CD14-positive monocyte (primary cell): ENCODE measurements around the gene DPH3. TPM values are rescaled to one million over a fixed set of nuclear protein-coding genes. Genes with fewer than 3 reads are reported as not detected.

ENCODE experiments used
- DNase-seq, 3 donors: peaks; one replicate each; pipeline ENCODE4 v3.0.0-alpha.2; 2011 to 2022
- H2AFZ ChIP-seq: 2 replicates; pipeline ENCODE4 v1.6.0; 2012; ENCODE audit warnings: mild to moderate bottlenecking, low read depth, low read length, inconsistent platforms; ENCODE audit not compliant: insufficient read depth, poor library complexity, severe bottlenecking
- H3K27ac ChIP-seq, 2 donors: 1 replicate in 1 of 2; 2 replicates in 1 of 2; pipeline ENCODE4 v1.5.1; 2012 to 2013; ENCODE audit warnings: low read length in 2 of 2, control low read depth in 1 of 2, inconsistent platforms in 1 of 2, low read depth in 1 of 2, mild to moderate bottlenecking in 1 of 2
- H3K27me3 ChIP-seq, 2 donors: one replicate each; pipeline versions ENCODE4 v1.6.0 to v1.6.1; 2011 to 2013; ENCODE audit warnings: low read length in 2 of 2; ENCODE audit not compliant: control insufficient read depth in 2 of 2, insufficient read depth in 2 of 2
- H3K36me3 ChIP-seq, 2 donors: replicated peaks in 1 of 2; 1 replicate in 1 of 2; 2 replicates in 1 of 2; pipeline versions ENCODE4 v1.5.1 to v1.6.1; 2012 to 2013; ENCODE audit warnings: low read length in 2 of 2, control low read depth in 1 of 2, inconsistent platforms in 1 of 2, mild to moderate bottlenecking in 1 of 2; ENCODE audit not compliant: insufficient read depth in 2 of 2, control insufficient read depth in 1 of 2
- H3K4me1 ChIP-seq, 2 donors: 1 replicate in 1 of 2; 2 replicates in 1 of 2; pipeline versions ENCODE4 v1.5.1 to v1.6.1; 2012 to 2013; ENCODE audit warnings: low read length in 2 of 2, control low read depth in 1 of 2, inconsistent platforms in 1 of 2, mild to moderate bottlenecking in 1 of 2, moderate library complexity in 1 of 2; ENCODE audit not compliant: insufficient read depth in 2 of 2, control insufficient read depth in 1 of 2
- H3K4me2 ChIP-seq: replicated peaks from 2 replicates; pipeline ENCODE3; 2012; ENCODE audit warnings: low read length, moderate library complexity, mild to moderate bottlenecking; ENCODE audit not compliant: poor library complexity, severe bottlenecking; ENCODE audit errors: extremely low read depth
- H3K4me3 ChIP-seq, 3 experiments: fragments of 200-600 bp in 1 of 3; sonication (generic) in 1 of 3; replicated peaks in 1 of 3; 1 replicate in 2 of 3; 2 replicates in 1 of 3; pipeline ENCODE4 v1.5.1; 2011 to 2013; ENCODE audit warnings: low read length in 3 of 3, mild to moderate bottlenecking in 3 of 3, control low read depth in 2 of 3, low read depth in 2 of 3, inconsistent platforms in 1 of 3, moderate library complexity in 1 of 3
- H3K79me2 ChIP-seq: 2 replicates; pipeline ENCODE4 v1.6.0; 2012; ENCODE audit warnings: mild to moderate bottlenecking, control low read depth, inconsistent platforms, low read length, moderate library complexity; ENCODE audit not compliant: insufficient read depth
- H3K9ac ChIP-seq: 2 replicates; pipeline ENCODE4 v1.6.0; 2017; ENCODE audit warnings: low read length, mild to moderate bottlenecking; ENCODE audit not compliant: insufficient read depth, poor library complexity, severe bottlenecking
- H3K9me3 ChIP-seq, 2 donors: replicated peaks in 1 of 2; 1 replicate in 1 of 2; 2 replicates in 1 of 2; pipeline versions ENCODE4 v1.5.1 to v1.6.1; 2012 to 2013; ENCODE audit warnings: low read length in 2 of 2, control low read depth in 1 of 2; ENCODE audit not compliant: control insufficient read depth in 1 of 2, insufficient read depth in 1 of 2
- H4K20me1 ChIP-seq: 2 replicates; pipeline ENCODE4 v1.6.0; 2012; ENCODE audit warnings: mild to moderate bottlenecking, low read length, control low read depth, moderate library complexity; ENCODE audit not compliant: insufficient read depth
- H3K27ac Mint-ChIP-seq, 7 donors: one replicate each; pipeline ENCODE4 v1.8.0; 2020; ENCODE audit warnings: mild to moderate bottlenecking in 7 of 7, mixed read lengths in 7 of 7, moderate library complexity in 6 of 7, inconsistent platforms in 2 of 7
- H3K27me3 Mint-ChIP-seq, 3 donors: one replicate each; pipeline ENCODE4 v1.8.0; 2021 to 2022; ENCODE audit warnings: low read depth in 3 of 3, mild to moderate bottlenecking in 3 of 3, mixed read lengths in 3 of 3, moderate library complexity in 3 of 3, inconsistent platforms in 1 of 3
- H3K36me3 Mint-ChIP-seq, 2 donors: one replicate each; pipeline ENCODE4 v1.8.0; 2020; ENCODE audit warnings: mixed read lengths in 2 of 2, inconsistent platforms in 1 of 2, mild to moderate bottlenecking in 1 of 2
- H3K4me1 Mint-ChIP-seq: one replicate; pipeline ENCODE4 v1.8.0; 2020; ENCODE audit warnings: mild to moderate bottlenecking, mixed read lengths
- H3K4me3 Mint-ChIP-seq, 2 donors: one replicate each; pipeline ENCODE4 v1.8.0; 2020; ENCODE audit warnings: mild to moderate bottlenecking in 2 of 2, mixed read lengths in 2 of 2, moderate library complexity in 1 of 2
- H3K9me3 Mint-ChIP-seq, 7 donors: one replicate each; pipeline ENCODE4 v1.8.0; 2020 to 2022; ENCODE audit warnings: mixed read lengths in 7 of 7, mild to moderate bottlenecking in 6 of 7, moderate library complexity in 6 of 7, inconsistent platforms in 2 of 7
- WGBS: methylation state at CpG from one replicate; pipeline ENCODE4 v1.1.5; 2013; ENCODE audit warnings: missing lambda C conversion rate; ENCODE audit not compliant: insufficient coverage; 5-methylcytosine and 5-hydroxymethylcytosine counted together
- intact Hi-C, 2 donors: fragments of 100-400 bp; cut with micrococcal nuclease; formaldehyde crosslinking; loops; one replicate each; pipeline versions ENCODE4 v1.15.0 to v1.15.1; 2023
- polyA plus RNA-seq, 3 donors: library from polyadenylated mRNA; depleted of rRNA in 1 of 3; unstranded in 2 of 3; stranded (reverse) in 1 of 3; fragments of 300-500 nt in 2 of 3; fragments of >200 nt in 1 of 3; fragmentation: Illumina TruSeq in 2 of 3; gene quantifications; 1 replicate in 2 of 3; 2 replicates in 1 of 3; pipeline ENCODE4 v1.2.3, GENCODE V29; 2012 to 2021
- TF ChIP-seq, protein P1 (sequence below): fragments of 200-600 bp; IDR thresholded peaks from one replicate; pipeline ENCODE4 v1.8.0; 2022; ENCODE audit warnings: antibody characterized with exemption, mild to moderate bottlenecking

Gene DPH3
- polyA plus RNA-seq, 3 donors = 9.2 to 42.0 (median 33.7) TPM

DNA sequence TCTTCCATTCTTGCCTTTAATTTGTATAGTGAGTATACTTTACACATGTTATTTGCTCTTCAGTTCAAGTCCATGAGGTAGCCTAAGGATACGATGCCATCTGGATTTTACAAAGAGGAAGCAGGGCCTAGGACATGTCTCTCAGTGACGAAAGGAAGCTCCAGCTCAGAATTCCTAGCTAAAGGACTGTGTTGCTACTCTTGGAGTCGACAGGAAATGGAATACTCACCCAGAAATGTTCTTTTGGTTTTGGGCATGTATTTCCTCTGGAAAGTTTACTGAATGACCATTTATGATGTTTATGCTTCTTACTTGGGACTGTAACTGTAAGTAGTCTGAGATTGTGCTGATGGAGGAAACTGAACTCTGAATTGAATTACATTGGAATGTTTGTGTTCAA, 12.7 kb upstream of the DPH3 start:
- peaks cover 43 to 68% of the 10 kb centered on the region in 2 donors for H3K36me3 ChIP-seq
- no peaks in the 10 kb centered on the region for H3K9me3 ChIP-seq
- H4K20me1 ChIP-seq = no peaks in the 10 kb centered on the region
- H3K4me1 ChIP-seq = no peaks in the 10 kb centered on the region
- H3K4me2 ChIP-seq = no peak overlapping the region
- Mint-ChIP-seq H3K27me3 (no peaks in the 10 kb centered on the region), H3K36me3 (peaks cover 35 to 44% of the 10 kb centered on the region in 2 donors), H3K4me3 (no peak overlapping the region), H3K27ac (peak overlapping the region in 1 of 7 donors; percentile 19), H3K4me1 (no peaks in the 10 kb centered on the region), H3K9me3 (no peaks in the 10 kb centered on the region)
- no peaks in the 10 kb centered on the region for H3K27me3 ChIP-seq
- no peak for DNase-seq
- TF ChIP-seq, protein P1, sequence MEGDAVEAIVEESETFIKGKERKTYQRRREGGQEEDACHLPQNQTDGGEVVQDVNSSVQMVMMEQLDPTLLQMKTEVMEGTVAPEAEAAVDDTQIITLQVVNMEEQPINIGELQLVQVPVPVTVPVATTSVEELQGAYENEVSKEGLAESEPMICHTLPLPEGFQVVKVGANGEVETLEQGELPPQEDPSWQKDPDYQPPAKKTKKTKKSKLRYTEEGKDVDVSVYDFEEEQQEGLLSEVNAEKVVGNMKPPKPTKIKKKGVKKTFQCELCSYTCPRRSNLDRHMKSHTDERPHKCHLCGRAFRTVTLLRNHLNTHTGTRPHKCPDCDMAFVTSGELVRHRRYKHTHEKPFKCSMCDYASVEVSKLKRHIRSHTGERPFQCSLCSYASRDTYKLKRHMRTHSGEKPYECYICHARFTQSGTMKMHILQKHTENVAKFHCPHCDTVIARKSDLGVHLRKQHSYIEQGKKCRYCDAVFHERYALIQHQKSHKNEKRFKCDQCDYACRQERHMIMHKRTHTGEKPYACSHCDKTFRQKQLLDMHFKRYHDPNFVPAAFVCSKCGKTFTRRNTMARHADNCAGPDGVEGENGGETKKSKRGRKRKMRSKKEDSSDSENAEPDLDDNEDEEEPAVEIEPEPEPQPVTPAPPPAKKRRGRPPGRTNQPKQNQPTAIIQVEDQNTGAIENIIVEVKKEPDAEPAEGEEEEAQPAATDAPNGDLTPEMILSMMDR = no peak
- no peak overlapping the region for H3K4me3 ChIP-seq
- H3K27ac ChIP-seq = no peak overlapping the region
- no peak overlapping the region for H2AFZ ChIP-seq
- no peak overlapping the region for H3K9ac ChIP-seq
- intact Hi-C loops = no loop called here
- no peaks in the 10 kb centered on the region for H3K79me2 ChIP-seq
- WGBS = 92% methylated on average over 3 of the region's 3 CpGs

DNA sequence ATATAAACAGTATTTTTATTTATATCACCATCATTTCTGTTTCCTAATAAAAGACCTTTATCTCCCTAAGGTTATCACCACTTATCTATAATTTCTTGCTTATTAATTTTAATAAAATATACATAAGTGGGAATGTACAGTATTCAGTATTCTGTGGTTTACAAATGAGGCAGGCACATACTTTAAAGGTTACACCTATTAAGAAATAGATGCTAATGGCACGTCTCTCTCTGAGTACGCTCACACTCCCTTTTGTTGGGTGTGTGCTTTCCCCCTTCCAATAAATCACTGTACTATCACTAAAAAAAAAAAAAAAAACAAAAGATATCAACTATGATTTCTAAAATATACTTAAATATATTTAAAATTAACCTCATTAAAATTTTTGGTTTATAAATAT, 9.1 kb upstream of the DPH3 start:
- H3K27ac ChIP-seq = no peak overlapping the region
- H2AFZ ChIP-seq = no peak overlapping the region
- H3K9me3 ChIP-seq = no peaks in the 10 kb centered on the region
- WGBS = no CpG with 5 or more reads among the region's 2 CpGs
- no peaks in the 10 kb centered on the region for H3K27me3 ChIP-seq
- TF ChIP-seq, protein P1 = no peak
- H3K9me3 Mint-ChIP-seq = no peaks in the 10 kb centered on the region
- H3K36me3 Mint-ChIP-seq = peaks cover 55 to 62% of the 10 kb centered on the region in 2 donors
- H3K4me3 Mint-ChIP-seq = no peak overlapping the region
- H3K79me2 ChIP-seq = peaks cover 3% of the 10 kb centered on the region
- H3K4me2 ChIP-seq = no peak overlapping the region
- no peak overlapping the region for H3K4me3 ChIP-seq
- intact Hi-C loops = no loop called here
- no peaks in the 10 kb centered on the region for H3K4me1 ChIP-seq
- H3K9ac ChIP-seq = no peak overlapping the region
- DNase-seq = no peak
- no peaks in the 10 kb centered on the region for H3K27me3 Mint-ChIP-seq
- H3K36me3 ChIP-seq = peaks cover 57 to 82% of the 10 kb centered on the region in 2 donors
- H3K27ac Mint-ChIP-seq = no peak overlapping the region
- no peaks in the 10 kb centered on the region for H3K4me1 Mint-ChIP-seq
- no peaks in the 10 kb centered on the region for H4K20me1 ChIP-seq
